RWPE2 (cell line): Measurements from ENCODE around the gene DHX57.

Experiments
- ATAC-seq: fragments of 200-7000 bp; cut with Tn5 transposase; 3 replicates; pipeline ENCODE4 v1.9.1; 2021; ENCODE audit warnings: low read depth
- DNase-seq: peaks from one replicate; pipeline ENCODE4 v3.0.0-alpha.2; 2020; ENCODE audit warnings: low spot score
- H3K27ac ChIP-seq: fragments of 450-650 bp; 2 replicates; pipeline ENCODE4 v1.5.1; 2017; ENCODE audit warnings: mild to moderate bottlenecking; ENCODE audit not compliant: poor library complexity, severe bottlenecking
- H3K27me3 ChIP-seq: fragments of 250-450 bp; sonication (Bioruptor Pico); 2 replicates; pipeline ENCODE4 v1.5.1; 2021; ENCODE audit warnings: mild to moderate bottlenecking, moderate library complexity; ENCODE audit not compliant: insufficient read depth, poor library complexity, severe bottlenecking
- H3K36me3 ChIP-seq: fragments of 250-450 bp; sonication (Bioruptor Pico); 2 replicates; pipeline ENCODE4 v1.5.1; 2020; ENCODE audit warnings: low read depth, mild to moderate bottlenecking, moderate library complexity
- H3K4me1 ChIP-seq: fragments of 250-450 bp; sonication (Bioruptor Pico); 2 replicates; pipeline ENCODE4 v1.5.1; 2021; ENCODE audit warnings: mild to moderate bottlenecking, moderate library complexity; ENCODE audit not compliant: insufficient read depth, poor library complexity, severe bottlenecking
- H3K4me3 ChIP-seq: fragments of 250-450 bp; sonication (Bioruptor Pico); 2 replicates; pipeline ENCODE4 v1.5.1; 2021; ENCODE audit warnings: mild to moderate bottlenecking, moderate library complexity; ENCODE audit not compliant: severe bottlenecking
- H3K9me3 ChIP-seq: fragments of 250-450 bp; sonication (Bioruptor Pico); 2 replicates; pipeline ENCODE4 v1.5.1; 2021; ENCODE audit warnings: mild to moderate bottlenecking, moderate library complexity; ENCODE audit not compliant: severe bottlenecking
- TF ChIP-seq, protein P1 (sequence below): fragments of 450-650 bp; IDR thresholded peaks from one replicate; pipeline ENCODE4 v1.5.1; 2017; ENCODE audit warnings: mild to moderate bottlenecking, moderate library complexity; ENCODE audit not compliant: poor library complexity, severe bottlenecking

DHX57 gene

DNA sequence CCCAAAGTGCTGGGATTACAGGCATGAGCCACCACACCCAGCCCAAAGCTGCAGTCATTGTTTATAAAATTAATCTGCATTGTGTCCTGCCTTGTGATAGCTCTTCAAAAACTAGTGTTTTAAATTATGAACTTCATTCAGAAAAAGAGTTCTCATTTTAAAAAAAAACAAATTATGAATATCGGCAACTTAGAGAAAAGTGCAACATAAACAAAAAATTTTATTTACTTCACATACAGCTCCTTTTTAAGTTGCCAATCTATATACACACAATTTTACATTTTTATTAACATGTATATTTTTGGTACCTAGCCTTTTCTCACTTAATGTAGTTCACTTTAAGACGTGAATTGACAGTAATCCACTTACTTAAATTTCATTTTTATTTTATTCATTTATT is 50.8 kb downstream of the DHX57 start:
- H3K36me3 ChIP-seq: peaks cover 76% of the 10 kb centered on the region
- ATAC-seq: no peak
- TF ChIP-seq, protein P1, sequence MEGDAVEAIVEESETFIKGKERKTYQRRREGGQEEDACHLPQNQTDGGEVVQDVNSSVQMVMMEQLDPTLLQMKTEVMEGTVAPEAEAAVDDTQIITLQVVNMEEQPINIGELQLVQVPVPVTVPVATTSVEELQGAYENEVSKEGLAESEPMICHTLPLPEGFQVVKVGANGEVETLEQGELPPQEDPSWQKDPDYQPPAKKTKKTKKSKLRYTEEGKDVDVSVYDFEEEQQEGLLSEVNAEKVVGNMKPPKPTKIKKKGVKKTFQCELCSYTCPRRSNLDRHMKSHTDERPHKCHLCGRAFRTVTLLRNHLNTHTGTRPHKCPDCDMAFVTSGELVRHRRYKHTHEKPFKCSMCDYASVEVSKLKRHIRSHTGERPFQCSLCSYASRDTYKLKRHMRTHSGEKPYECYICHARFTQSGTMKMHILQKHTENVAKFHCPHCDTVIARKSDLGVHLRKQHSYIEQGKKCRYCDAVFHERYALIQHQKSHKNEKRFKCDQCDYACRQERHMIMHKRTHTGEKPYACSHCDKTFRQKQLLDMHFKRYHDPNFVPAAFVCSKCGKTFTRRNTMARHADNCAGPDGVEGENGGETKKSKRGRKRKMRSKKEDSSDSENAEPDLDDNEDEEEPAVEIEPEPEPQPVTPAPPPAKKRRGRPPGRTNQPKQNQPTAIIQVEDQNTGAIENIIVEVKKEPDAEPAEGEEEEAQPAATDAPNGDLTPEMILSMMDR: no peak

DNA sequence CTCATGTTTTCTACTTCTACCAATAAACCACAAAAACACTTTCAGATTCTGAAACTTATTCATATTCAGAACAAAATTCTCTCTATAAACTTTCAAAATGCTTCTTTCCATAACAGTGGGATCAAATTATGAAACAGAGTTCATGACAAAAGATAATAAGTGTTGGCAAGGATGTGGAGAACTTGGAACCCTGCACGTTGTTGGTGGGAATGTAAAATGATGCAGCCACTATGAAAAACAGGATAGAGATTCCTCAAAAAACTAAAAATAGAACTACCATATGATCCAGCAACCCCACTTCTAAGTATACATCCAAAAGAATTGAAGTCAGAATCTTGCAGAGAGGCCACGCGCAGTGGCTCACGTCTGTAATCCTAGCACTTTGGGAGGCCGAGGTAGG is 52.3 kb downstream of the DHX57 start:
- peaks cover 75% of the 10 kb centered on the region for H3K36me3 ChIP-seq
- ATAC-seq: no peak
- no peak overlapping the region for H3K4me3 ChIP-seq
- no peak for DNase-seq
- no peak overlapping the region for H3K27ac ChIP-seq
- peaks cover 6% of the 10 kb centered on the region for H3K4me1 ChIP-seq
- no peaks in the 10 kb centered on the region for H3K27me3 ChIP-seq
- TF ChIP-seq, protein P1: no peak
- H3K9me3 ChIP-seq: no peaks in the 10 kb centered on the region

More for the DNA sequence above, 50.8 kb downstream of the DHX57 start:
- Histone ChIP-seq H3K4me1 (peaks cover 6% of the 10 kb centered on the region), H3K27ac (no peak overlapping the region), H3K27me3 (no peaks in the 10 kb centered on the region), H3K4me3 (no peak overlapping the region), H3K9me3 (no peaks in the 10 kb centered on the region)
- no peak for DNase-seq

DNA sequence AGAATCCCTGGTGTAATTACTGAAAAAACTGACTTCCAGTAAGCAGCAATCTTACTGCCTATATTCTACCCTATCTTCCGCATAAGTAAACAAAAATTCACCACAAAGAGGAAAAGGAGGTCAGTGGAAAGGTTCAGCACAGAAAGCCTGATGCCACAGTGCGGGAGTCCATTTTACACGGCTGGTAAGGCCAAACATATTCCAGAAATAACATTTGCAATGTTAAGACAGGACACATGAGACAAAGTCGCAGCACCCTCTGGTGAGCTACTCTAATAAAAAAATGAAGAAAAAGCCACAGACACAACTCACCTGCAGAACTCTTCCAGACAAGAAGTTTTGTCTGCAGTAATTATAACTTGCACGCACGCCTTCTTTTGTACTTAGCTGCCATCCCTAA is 57.2 kb downstream of the DHX57 start:
- ATAC-seq (no peak), DNase-seq (no peak)
- Histone ChIP-seq H3K27ac (no peak overlapping the region), H3K4me3 (no peak overlapping the region), H3K27me3 (no peaks in the 10 kb centered on the region), H3K4me1 (no peaks in the 10 kb centered on the region), H3K36me3 (peaks cover 58% of the 10 kb centered on the region), H3K9me3 (no peaks in the 10 kb centered on the region)
- TF ChIP-seq, protein P1: no peak

DNA sequence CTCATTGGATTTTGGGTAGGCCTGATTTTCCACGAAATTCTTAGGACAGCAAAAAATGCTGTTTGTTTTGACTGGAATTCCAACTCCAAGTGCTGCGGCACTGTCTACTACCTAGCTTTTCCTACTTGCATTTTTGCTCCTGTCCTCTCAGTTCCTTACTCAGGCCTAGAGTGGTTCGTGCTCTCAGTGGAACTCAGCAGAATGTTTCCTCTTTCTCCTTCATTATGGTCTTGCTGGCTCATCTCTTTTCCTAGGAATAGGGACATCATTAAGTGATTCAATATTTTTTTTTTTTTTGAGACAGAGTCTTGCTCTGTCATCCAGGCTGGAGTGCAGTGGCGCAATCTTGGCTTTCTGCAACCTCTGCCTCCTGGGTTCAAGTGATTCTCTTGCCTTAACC is 59.8 kb downstream of the DHX57 start:
- H3K36me3 ChIP-seq: peaks cover 39% of the 10 kb centered on the region
- no peak overlapping the region for H3K27ac ChIP-seq
- no peaks in the 10 kb centered on the region for H3K4me1 ChIP-seq
- no peak for DNase-seq
- H3K9me3 ChIP-seq: no peaks in the 10 kb centered on the region
- no peak for ATAC-seq
- no peaks in the 10 kb centered on the region for H3K27me3 ChIP-seq
- TF ChIP-seq, protein P1: no peak
- H3K4me3 ChIP-seq: no peak overlapping the region

DNA sequence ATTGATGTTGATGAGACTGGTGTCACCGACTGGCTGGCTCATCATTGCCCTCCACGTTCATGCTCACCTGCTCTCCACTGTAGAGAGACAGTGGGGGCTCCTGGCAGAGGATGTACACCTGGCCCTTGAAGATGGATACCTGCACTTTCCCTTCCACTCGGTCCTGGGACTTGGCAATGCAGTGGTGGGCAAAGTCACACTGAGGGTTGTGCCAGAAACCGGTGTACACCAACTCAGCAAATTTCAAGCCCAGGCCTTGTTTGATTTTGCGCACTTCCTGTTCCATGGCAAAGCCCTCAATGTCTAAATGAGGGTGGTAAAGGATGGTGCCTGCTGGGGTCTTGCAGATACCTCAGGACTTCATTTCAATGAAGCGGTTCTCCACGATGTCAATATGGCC is 65.2 kb downstream of the DHX57 start:
- Histone ChIP-seq H3K4me3 (no peak overlapping the region), H3K4me1 (no peaks in the 10 kb centered on the region), H3K9me3 (no peaks in the 10 kb centered on the region), H3K27me3 (no peaks in the 10 kb centered on the region), H3K27ac (no peak overlapping the region), H3K36me3 (peaks cover 9% of the 10 kb centered on the region)
- no peak for DNase-seq
- ATAC-seq: no peak
- TF ChIP-seq, protein P1: no peak
